Activated T-helper 1 cell treated with anti-CD3 and anti-CD28 coated beads, Interleukin-2, amount 50 U/mL, for 16 hours (primary cell): Measurements from ENCODE around the gene ANKS6.

Source experiments
- DNase-seq, 2 donors: peaks; one replicate each; pipeline ENCODE4 v3.0.0-alpha.2; 2020; ENCODE audit warnings: low read depth in 1 of 2, low spot score in 1 of 2

Gene ANKS6

DNA sequence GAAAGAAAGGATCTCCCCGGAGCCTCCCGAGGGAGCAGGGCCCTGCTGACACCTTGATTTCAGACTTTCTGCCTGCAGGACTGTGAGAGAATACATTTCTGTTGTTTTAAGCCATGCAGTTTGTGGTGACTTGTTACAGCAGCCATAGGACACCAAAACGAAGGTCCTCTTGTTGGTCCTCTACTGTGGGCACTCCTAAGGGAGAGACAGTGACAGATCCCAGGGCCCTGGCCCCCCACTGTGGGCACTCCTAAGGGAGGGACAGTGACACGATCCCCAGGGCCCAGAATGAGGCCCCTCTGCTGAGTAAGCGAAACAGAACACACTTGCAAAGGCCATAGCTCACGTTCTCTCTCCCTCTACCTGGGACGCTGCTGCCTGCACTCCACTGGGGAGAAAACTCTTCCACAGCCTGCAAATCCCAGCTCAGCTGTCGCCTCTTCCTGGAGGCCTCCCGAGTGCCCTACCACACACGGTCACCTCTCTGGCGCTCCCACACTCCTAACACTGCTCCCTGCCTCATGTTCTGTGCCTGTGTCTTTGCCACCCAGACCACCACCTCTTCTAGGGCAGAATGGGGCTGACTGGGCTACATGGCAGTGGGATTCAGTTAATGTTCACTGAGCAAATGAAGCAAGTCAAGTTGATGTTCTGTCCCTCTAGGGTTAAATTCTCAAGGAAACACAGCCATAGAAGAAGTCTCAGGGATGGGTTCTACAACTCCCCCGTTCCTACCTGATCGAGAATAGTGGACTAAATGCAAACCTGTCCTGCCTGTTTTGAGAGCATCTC lies 23.8 kb downstream of the ANKS6 start:
- no peak for DNase-seq

DNA sequence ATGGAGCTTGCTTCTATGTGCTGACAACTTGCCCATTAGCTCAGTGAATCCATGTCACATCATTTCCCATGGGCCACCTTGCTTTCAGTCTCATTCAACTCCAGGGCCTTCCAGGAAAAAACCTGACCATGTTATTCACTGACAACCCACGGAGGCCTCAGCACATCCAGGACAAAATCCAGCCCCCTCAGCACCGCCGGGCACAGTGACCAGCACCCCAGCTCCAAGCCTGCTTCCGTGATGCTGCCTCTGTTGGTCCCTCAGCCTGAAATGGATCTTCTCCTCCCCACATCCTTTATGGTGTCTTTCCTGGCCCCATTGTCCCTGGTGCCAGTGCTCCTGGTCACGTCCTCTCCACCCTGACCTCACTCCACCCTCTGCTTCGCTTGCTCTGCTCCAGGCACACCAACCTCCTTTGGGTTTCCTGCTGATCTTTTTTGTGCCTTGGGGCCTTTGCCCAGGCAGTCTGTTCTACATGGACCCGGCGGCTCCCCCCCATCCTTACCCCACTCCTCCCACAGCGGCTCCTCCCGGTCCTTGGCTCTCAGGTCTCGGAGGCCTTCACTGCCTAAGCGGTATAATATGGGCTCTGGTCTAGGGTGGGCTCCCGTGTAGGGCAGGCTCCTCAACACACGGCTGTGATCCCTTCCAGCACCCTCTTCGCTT lies 25.0 kb downstream of the ANKS6 start:
- no peak for DNase-seq

DNA sequence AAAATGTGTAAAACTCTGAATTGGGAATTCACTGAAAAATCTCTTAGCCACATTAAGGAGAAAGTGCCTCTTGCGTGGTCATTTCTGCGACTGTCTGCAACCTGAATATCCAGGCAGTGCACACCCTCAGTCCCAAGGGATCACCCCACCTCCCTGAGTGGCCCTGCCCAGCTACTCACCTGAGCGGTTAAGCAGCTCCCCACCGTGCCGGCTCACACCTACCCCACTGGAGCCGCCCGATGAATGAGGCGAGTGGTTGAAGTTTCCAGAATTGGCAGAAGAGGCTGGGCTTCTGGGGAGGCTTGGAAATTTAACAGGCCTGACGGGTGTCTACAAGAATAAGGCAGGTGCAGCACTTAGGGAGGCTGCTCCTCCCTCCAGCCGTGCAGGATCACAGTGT lies 25.6 kb downstream of the ANKS6 start:
- DNase-seq: no peak

DNA sequence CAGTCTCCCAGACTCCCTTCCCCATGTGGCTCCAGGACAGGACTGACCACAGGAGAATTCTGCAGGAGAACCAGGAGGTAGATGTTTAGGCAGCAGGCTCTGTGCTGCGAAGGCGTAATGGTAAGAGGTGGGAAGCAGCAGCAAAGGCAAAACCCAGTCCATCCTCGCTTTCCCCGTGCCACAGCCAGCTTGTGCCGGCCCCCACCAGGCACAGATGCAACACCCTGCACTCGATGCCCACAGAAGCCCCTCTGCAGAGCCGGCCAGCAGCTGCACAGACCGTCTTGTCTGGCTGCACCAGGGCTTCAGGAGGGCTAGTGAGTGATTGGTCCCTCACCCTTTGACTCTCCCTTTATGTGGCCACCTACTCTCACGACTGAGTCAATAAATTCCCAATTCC lies 28.0 kb downstream of the ANKS6 start:
- DNase-seq: no peak

DNA sequence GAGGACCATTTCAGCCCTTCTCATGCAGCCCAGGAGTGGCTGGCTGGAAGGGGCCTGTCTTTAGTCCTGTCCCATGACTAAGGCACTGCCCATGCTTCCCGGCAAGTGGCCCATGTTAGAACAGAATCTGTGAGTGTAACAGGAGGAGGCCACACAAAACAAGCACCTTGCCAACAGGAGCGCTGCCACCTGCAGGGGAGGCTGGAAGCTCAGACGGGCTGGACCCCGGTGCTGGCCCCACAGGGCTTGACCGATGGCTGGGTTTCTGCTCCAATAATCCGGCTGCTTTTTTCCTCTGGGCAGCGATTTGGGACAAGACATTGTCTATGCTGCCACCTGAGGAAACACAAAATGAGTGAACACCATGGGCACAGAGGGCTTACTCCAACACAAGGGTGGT lies 28.4 kb downstream of the ANKS6 start:
- no peak for DNase-seq

DNA sequence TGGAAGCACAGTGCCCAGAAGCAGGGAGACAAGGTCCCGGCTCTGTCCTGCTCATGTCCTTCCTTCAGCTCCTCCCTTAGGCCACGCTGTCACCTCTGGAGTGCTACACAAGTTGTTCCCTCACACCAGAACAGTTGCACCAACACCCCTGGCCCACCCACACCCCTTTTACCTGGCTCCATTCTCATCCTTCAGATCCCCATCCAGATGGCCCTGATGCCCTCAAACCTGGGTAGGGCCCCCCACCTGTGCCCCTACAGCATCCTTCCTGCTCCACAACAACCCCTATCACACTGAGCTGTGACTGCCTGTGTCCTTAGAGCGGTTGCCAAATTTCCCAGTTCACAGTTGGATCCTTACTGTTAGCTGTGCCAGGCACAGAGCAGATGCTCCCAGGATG lies 29.2 kb downstream of the ANKS6 start:
- DNase-seq: no peak

DNA sequence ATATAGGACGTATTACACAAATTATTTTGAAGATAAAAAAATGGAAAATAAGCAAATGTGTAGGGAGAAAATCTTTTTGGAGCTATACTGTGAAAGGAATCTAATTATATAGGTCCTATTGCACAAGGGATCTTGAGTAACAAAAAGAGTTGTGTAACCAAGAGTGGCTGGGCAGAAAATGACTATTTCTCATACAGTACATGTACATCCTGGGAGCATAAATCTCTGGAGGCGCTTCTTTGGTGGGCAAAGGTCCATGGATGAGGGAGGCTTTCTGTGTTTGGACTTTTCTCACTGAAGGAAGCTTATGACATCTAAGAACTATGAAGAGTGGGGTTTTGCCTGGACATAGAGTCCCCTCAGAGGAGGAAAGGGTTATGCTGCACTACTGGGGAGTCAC lies 29.8 kb downstream of the ANKS6 start:
- no peak for DNase-seq

DNA sequence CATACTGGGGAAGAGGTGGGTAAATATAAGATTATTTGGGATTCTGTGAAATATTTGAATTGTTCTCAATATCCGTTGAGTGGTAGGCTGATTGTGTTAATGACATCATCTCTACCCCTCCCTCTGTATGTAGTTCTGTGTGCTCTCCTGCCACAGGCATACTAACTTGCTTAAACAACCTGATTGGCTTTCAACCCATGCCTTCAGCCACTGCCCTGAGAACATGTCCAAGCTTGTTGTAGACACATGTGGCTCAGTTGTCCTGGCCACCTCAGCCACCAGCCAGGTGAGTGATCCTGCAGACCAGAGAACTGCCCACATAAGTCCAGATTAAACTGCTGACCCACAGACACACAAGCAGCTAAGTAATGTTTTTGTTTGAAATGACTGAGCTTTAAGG lies 31.1 kb downstream of the ANKS6 start:
- DNase-seq: no peak

DNA sequence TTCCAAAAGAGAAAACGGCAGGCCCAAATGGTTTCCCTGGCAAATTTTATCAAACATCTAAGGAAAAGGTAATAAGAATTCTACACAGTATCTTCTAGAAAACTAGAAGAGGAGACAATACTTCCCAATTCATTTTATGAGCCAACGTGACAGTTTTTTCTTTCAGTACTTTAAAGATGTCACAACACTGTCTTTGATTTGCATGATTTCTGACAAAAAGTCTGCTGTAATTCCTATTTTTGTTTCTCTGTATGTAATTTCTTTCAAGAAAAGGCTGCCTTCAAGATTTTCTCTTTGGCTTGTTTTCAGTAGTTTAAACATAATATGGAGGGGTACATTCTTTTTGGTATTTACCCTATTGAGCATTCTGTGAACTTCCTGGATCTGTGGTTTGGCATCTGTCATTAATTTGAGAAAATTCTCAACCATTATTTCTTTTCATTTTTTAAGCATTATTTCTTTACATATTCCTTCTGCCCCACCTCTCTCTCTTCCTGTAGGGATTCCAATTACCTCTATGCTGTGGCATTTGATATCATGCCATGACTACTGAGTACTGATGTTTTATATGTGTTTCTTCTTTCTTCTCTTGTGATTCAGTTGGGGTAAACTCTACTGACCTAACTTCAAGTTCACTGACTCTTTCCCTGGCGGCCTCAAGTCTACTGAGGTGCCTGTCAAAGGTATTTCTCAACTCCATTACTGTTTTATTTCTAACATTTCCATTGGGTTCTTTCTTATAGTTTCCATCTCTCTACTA lies 32.2 kb downstream of the ANKS6 start:
- no peak for DNase-seq

DNA sequence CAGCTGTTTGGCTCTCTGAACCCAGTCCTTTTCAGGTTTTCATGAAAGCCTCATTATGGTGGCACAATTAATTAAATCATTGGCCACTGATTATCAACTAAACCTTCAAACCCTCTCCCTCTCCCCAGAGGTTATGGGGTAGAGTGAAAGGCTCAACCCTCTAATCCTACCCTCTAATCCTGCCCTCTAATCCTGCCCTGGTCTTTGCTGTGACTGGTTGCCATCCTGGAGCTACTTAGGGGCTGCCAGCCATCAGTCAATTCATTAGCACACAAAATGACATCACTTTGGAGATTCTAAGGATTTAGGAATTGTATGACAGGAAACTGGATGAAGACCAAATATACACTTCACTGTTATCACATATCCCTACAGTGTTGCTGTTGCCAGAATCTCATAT lies 36.1 kb downstream of the ANKS6 start:
- DNase-seq: no peak

DNA sequence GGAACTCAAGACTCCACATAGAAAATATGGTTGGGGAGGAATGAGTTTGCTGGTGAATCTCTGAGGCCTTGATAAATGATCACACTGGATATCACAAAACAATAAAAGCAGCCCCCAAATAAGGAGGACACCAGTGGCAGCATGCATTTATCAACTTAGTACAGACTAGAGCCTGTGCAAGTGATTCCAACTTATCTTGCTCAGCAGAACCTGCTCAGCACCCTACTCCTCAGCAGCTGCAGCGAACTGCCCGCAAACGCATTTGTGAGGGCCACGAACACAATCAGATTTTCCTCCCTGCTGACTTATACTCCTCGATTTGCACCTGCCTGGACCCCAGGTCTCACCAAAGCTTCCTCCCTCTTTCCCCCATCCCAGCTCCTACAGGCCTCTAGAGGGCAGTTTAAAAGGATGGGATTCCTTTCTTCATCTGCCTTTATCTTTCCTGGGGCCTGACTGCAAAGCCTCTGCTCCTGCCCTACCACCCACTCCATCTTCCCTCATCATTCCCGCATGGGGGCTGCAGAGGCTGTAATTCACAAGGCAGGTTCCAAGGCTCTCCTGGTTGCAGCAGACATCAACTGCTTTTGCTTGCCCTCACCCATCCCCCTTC lies 41.2 kb downstream of the ANKS6 start:
- no peak for DNase-seq

DNA sequence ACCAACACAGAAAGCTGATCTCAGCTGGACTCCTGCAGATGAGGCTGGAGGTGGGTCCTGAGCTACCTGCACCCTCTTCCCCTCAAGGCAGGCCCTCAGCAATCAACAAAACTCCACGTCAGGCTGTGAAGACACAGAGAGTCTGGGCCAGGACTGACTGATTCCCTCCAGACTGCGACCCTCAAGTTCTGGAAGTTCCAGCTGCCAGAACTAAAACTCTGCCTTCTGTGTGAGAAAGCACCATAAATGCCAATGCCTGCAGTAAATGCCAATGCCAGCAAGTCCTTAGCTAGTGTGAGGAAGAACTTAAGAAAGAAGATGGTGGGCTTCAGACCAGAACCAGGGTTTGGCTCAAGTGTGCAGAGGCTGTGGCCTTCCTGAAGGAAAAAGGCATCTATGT lies 45.1 kb downstream of the ANKS6 start:
- DNase-seq: no peak

DNA sequence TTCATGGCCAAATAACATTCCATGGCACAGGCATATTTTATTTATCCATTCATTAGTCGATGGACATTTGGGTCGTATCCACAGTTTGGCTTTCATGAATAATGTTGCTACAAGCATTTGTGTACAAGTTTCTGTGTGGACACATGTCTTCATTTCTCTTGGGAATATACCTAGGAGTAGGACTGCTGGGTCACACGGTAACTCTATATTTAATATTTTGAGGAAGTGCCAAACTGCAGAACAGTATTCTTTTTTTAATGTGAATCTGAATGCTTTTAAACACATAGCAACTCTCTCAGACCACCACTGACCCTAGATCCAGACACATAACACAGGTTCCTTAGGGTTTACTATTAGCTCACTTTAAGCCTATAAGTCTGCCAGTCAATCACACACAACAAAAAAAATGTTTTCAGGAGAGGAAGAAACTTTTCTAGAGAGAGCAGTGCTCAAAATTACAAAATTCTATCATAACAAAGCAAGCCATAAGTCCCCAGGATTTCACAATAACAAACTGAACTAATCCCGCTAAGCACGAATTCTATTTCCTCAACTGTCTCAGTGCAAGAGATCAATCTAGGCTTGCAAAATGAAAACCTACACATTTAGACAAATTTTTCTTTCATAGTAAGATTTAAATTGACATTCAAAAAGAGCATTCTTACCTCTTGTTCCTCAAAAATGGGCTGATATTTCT lies 45.8 kb downstream of the ANKS6 start:
- no peak for DNase-seq

DNA sequence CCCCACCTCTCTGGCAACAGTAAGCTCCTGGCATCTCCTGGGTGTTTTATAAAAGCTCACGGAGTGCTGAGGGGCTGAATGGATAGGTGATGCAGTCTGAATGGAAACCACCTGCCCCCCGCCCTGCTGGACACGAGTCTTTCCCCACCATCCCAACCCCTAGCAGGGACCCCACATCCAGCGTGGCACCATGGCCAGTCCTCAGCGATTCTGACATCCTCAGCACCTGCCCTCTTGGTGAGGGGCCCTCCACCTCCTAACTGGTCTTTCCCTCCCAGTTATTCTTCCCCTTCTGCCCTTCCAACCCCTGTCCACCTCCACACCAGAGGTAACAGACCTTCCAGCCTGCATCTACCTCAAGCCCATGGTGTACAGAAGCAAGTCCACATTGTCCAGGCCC lies 48.9 kb downstream of the ANKS6 start:
- no peak for DNase-seq

DNA sequence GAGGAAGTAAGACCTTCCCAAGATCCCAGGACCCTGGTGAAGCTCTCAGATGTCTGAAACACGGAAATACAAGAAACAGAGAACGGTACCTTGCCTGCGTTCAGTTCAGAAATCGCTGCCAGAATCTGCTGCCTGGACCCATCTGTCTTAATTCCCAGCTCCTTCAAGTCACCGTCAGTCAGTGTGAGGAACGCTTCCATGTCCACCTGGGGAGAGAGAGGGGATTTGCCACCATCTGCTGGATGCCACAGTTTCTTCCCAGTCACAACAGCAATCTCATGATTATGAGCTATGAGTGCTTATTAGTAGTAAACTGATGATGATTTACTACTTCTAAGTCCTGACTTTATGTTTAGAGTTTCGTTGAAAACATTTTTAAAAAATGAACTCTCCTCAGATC lies 50.9 kb downstream of the ANKS6 start:
- no peak for DNase-seq

DNA sequence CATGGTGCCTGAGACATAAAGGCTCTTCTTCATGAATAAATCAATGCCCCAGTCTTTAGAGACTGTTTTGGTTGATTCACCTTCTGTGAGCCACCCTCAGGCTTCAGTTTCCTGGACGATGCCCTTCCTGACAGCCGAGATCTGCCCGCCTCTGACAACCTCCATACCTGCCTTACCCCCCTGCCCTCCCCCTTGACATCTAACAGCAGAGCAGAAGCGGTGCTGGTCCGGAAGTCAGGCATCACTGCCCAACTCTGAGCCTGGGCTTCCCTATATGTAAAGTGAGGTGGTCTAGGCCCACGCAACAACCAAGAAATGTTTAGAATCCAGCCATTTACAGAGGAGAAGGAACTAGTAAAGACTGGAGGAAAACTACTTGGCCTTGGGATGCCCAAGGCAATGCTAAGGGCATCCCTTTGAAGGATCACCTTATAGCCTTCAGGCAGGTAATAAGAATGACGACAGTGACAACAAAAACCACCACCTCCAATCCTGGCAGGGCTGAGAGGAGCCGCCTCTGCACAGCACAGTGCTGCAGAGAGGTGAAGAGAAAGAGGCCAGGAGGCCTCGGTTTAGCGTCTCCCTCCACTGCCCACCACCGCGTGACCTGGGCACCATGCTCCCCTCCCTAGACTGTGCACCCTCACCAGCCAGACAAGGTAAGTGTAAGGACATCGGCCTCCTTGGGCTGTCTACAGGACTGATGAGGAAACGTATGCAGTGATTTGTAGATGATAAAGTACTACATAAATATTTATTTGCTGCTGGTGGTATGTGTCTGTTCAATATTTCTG lies 52.3 kb downstream of the ANKS6 start:
- DNase-seq: no peak

DNA sequence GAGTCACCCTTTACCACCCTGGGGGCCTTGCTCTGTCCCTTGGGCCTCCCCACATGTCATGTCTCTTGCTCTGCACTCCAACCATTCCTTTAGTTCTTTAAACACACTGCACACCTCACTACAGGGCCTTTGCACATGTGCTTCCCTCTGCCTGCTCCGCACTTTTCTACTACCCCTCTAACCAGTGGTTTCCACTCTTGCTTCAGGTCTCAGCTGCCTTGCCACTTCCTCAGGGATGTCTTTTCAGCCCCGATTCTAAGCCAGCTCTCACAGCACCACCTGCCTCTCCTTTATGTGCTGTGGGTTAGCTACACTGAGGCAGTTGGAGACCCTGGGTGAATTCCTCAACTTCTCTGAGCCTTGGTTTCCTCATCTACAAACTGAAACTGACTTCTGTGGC lies 53.0 kb downstream of the ANKS6 start:
- no peak for DNase-seq

DNA sequence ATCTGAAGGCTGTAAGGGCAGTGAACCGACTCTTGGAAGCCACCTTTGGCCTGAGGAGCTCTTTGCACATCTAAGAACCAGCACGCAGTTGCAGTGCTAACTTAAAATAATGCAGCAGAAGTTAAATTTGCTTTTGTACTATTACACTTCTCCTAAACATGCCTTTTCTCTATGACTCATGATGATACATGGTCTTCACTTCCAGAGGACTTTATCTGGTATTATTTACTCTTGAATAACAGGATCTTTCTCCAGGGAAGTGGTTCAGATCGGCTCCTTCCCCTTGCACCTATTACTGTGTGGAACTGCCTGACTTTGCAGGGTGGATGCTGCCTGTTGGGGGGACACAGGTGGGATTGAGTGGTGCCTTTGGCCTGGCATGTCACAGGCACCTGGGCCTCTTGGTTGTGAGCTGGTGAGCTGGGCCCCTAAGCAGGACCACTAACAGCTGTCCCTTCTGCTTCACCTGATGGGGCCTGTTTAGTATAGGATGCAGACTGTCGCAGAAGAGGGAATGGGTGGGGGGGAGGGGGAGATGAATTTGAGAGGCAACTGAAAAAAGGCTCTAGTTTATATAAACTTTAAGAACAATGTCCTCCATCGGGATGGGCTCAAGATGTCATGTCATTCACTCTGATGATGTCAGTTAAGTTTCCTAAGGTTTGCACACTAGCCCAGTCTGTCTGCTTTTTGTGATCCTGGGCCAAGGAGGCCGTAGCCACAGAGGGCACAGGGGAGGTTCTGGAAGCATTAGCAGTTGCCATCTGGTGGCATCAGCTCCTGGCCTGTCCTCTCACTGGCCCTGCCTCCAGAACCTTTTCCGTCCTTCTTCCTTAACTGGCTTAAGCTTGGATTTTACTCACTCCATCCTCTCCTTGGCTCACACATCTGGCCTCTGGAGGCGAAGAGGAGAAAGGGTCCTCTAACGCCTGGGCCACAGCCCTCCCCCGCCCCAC lies 53.8 kb downstream of the ANKS6 start:
- no peak for DNase-seq

DNA sequence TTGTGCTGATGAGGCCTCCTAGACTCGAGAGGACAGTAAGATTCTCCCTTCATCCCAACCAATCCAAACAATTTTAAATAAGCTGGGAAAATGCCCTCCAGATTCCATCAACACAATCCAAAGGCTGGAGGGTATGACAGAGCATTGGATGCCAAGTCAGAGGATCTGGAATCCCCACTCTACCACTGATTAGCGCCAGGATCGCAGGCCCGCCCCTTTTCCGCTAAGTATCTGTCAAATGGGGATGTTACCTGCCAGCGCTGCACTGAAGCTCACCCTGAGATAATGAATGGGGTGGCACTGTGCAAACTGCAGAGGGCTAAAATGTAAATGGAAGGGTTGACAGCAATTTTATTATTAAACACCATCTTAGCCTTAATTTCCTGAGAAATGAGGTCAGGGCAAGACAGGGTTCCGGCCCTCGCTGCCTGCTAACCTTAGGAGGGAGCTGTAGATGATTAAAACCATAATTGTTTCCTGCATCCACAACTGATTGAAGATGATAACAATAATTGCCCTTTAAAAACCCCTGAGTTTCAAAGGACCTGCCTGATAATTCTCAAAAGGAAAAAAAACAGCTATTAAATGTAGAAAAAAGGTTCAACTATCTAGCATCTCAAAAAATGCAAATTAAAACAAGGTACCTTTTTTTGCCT lies 56.0 kb downstream of the ANKS6 start:
- DNase-seq: no peak
